Dermis microvascular lymphatic vessel endothelial cell (primary cell): ENCODE results near the gene MAP3K4. TPM values are rescaled to one million over a fixed set of nuclear protein-coding genes. Genes with fewer than 3 reads are reported as not detected.

ENCODE experiments used
- DNase-seq, 2 donors: peaks; one replicate each; pipeline versions ENCODE4 v3.0.0 to v3.0.0-alpha.2; 2010; ENCODE audit warnings: low read depth in 2 of 2
- total RNA-seq: library from RNA; depleted of rRNA; stranded (reverse); fragments of >200 nt; gene quantifications from 2 replicates; pipeline ENCODE4 v1.2.1, GENCODE V29; 2014

The MAP3K4 gene
- total RNA-seq, 1 donor from 2014 or later = 16.9 TPM

- no peak for DNase-seq
These were observed 88.1 kb downstream of the MAP3K4 start for GRCh38 chr6:161079566-161080262.

- no peak for DNase-seq
These were observed 88.8 kb downstream of the MAP3K4 start for GRCh38 chr6:161080263-161080970.

GRCh38 chr6:161082215-161082614 is 90.6 kb downstream of the MAP3K4 start:
- no peak for DNase-seq

GRCh38 chr6:161085246-161085645 is 93.7 kb downstream of the MAP3K4 start:
- no peak for DNase-seq

- DNase-seq = no peak
These were observed 97.2 kb downstream of the MAP3K4 start for GRCh38 chr6:161088676-161089328.

GRCh38 chr6:161091151-161091550 is 99.6 kb downstream of the MAP3K4 start:
- no peak for DNase-seq

- DNase-seq = no peak
These were observed 100.6 kb downstream of the MAP3K4 start for GRCh38 chr6:161091972-161092701.

GRCh38 chr6:161094955-161095354 is 103.4 kb downstream of the MAP3K4 start:
- DNase-seq = peak; percentile 9 to 37

GRCh38 chr6:161095916-161096315 is 104.3 kb downstream of the MAP3K4 start:
- no peak for DNase-seq

- no peak for DNase-seq
These were observed 108.5 kb downstream of the MAP3K4 start for GRCh38 chr6:161100072-161100471.

GRCh38 chr6:161101517-161101916 is 109.9 kb downstream of the MAP3K4 start:
- DNase-seq = peak in 1 of 2 donors; percentile 29

- DNase-seq = no peak
These were observed 111.9 kb downstream of the MAP3K4 start for GRCh38 chr6:161103475-161103874.

- no peak for DNase-seq
These were observed 113.4 kb downstream of the MAP3K4 start for GRCh38 chr6:161104966-161105365.

- no peak for DNase-seq
These were observed 113.8 kb downstream of the MAP3K4 start for GRCh38 chr6:161105408-161105807.

GRCh38 chr6:161107779-161108730 is 116.5 kb downstream of the MAP3K4 start:
- DNase-seq = no peak

GRCh38 chr6:161108916-161109315 is 117.3 kb downstream of the MAP3K4 start:
- no peak for DNase-seq

- no peak for DNase-seq
These were observed 117.8 kb downstream of the MAP3K4 start for GRCh38 chr6:161109366-161109765.

GRCh38 chr6:161110028-161110779 is 118.6 kb downstream of the MAP3K4 start:
- no peak for DNase-seq

GRCh38 chr6:161111261-161111660 is 119.7 kb downstream of the MAP3K4 start:
- DNase-seq = no peak

- no peak for DNase-seq
These were observed 123.9 kb downstream of the MAP3K4 start for GRCh38 chr6:161115468-161115867.
